HG03108 (cell line): ENCODE measurements around the gene WWOX.

ENCODE experiments used
- ATAC-seq: cut with Tn5 transposase; IDR thresholded peaks from one replicate; pipeline ENCODE4 v1.9.1; 2021; ENCODE audit warnings: moderate library complexity; ENCODE audit not compliant: unreplicated experiment

The WWOX gene

GRCh38 chr16:78877114-78877655 is 777.7 kb downstream of the WWOX start:
- no peak for ATAC-seq

- no peak for ATAC-seq
These were observed 779.1 kb downstream of the WWOX start for GRCh38 chr16:78878570-78878969.

GRCh38 chr16:78879011-78879410 is 779.6 kb downstream of the WWOX start:
- ATAC-seq: no peak

GRCh38 chr16:78882150-78882549 is 782.7 kb downstream of the WWOX start:
- no peak for ATAC-seq

GRCh38 chr16:78882751-78883150 is 783.3 kb downstream of the WWOX start:
- no peak for ATAC-seq

GRCh38 chr16:78884204-78884603 is 784.8 kb downstream of the WWOX start:
- ATAC-seq: no peak

GRCh38 chr16:78889346-78889745 is 789.9 kb downstream of the WWOX start:
- ATAC-seq: no peak

- no peak for ATAC-seq
These were observed 791.0 kb downstream of the WWOX start for GRCh38 chr16:78890373-78890895.

- no peak for ATAC-seq
These were observed 793.7 kb downstream of the WWOX start for GRCh38 chr16:78892951-78893733.

GRCh38 chr16:78894886-78895285 is 795.4 kb downstream of the WWOX start:
- ATAC-seq: no peak

GRCh38 chr16:78895681-78896080 is 796.2 kb downstream of the WWOX start:
- ATAC-seq: no peak

- no peak for ATAC-seq
These were observed 796.8 kb downstream of the WWOX start for GRCh38 chr16:78896280-78896679.

- no peak for ATAC-seq
These were observed 797.8 kb downstream of the WWOX start for GRCh38 chr16:78897299-78897698.

GRCh38 chr16:78900044-78900811 is 800.8 kb downstream of the WWOX start:
- ATAC-seq: no peak

GRCh38 chr16:78900966-78901365 is 801.5 kb downstream of the WWOX start:
- ATAC-seq: no peak

GRCh38 chr16:78902321-78902720 is 802.9 kb downstream of the WWOX start:
- ATAC-seq: no peak

GRCh38 chr16:78903237-78903636 is 803.8 kb downstream of the WWOX start:
- ATAC-seq: no peak

- ATAC-seq: no peak
These were observed 804.4 kb downstream of the WWOX start for GRCh38 chr16:78903843-78904242.

- ATAC-seq: no peak
These were observed 806.7 kb downstream of the WWOX start for GRCh38 chr16:78906135-78906534.

- ATAC-seq: no peak
These were observed 809.8 kb downstream of the WWOX start for GRCh38 chr16:78909226-78909625.

- no peak for ATAC-seq
These were observed 816.4 kb downstream of the WWOX start for GRCh38 chr16:78915811-78916345.
